Esophagus squamous epithelium (tissue), 4 donors: ENCODE results near the gene EMSY.

ENCODE experiments used
- CTCF ChIP-seq, 6 experiments: fragments of 450-650 bp in 4 of 6; fragments of 200-600 bp in 2 of 6; sonication (generic) in 2 of 6; IDR thresholded peaks; one replicate each; pipeline ENCODE4 v1.5.1; 2016 to 2019; ENCODE audit warnings: antibody characterized with exemption in 6 of 6, mild to moderate bottlenecking in 4 of 6, moderate library complexity in 4 of 6
- POLR2A ChIP-seq, 4 donors: fragments of 450-650 bp; IDR thresholded peaks; one replicate each; pipeline ENCODE4 v1.6.1; 2017; ENCODE audit warnings: antibody characterized with exemption in 4 of 4, mild to moderate bottlenecking in 4 of 4, moderate library complexity in 3 of 4

- TF ChIP-seq CTCF (IDR thresholded peaks at IDR 0.05) (no peak), POLR2A (IDR thresholded peaks at IDR 0.05) (no peak)
Observed at GRCh38 chr11:76448506-76448905, 3.7 kb downstream of the EMSY start.
